Fibroblast of mammary gland (primary cell): ENCODE results near the gene ENDOG.

ENCODE experiments used
- DNase-seq: peaks from one replicate; pipeline ENCODE4 v3.0.0-alpha.2; 2010; ENCODE audit warnings: low read depth
- H3K4me3 ChIP-seq: 2 replicates; pipeline ENCODE4 v1.5.1; 2011; ENCODE audit warnings: low read depth, mild to moderate bottlenecking, low read length, moderate library complexity; ENCODE audit not compliant: control insufficient read depth
- CTCF ChIP-seq: conservative IDR thresholded peaks from 2 replicates; pipeline ENCODE4 v1.5.1; 2011; ENCODE audit warnings: low read depth, low read length, inconsistent platforms; ENCODE audit not compliant: control insufficient read depth, insufficient read depth

Gene ENDOG

GRCh38 chr9:128828719-128829452, 10.6 kb downstream of the ENDOG start:
- TF ChIP-seq CTCF: no peak
- peak overlapping the region; percentile 82 for H3K4me3 ChIP-seq
- no peak for DNase-seq

GRCh38 chr9:128829477-128830251, 11.4 kb downstream of the ENDOG start, which contains the start of gene SPOUT1:
Gene SPOUT1, minus strand, starts transcription at chr9:128829794. Its CDS starts 14 bp downstream, at chr9:128829780.
- no peak for TF ChIP-seq CTCF
- H3K4me3 ChIP-seq: peak within 1 kb of the TSS; percentile 82
- peak; percentile 84 for DNase-seq

DNA sequence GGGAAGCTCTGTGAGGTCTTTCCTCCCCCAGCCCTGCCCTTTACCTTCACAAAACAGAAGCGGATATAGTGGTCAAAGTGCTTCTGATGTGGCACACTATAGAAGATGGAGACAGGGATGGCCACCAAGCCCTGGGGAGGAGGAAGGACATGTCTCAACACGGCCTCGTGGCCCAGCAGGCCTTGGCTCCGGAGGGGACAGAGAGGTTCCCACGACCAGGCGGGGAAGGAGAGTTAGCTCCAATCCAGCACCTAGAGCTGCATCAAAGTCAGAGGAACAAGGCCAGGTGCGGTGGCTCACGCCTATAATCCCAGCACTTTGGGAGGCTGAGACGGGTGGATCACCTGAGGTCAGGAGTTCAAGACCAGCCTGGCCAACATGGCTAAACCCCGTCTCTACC, 15.4 kb downstream of the ENDOG start:
- no peak for TF ChIP-seq CTCF
- no peak overlapping the region for H3K4me3 ChIP-seq
- no peak for DNase-seq

DNA sequence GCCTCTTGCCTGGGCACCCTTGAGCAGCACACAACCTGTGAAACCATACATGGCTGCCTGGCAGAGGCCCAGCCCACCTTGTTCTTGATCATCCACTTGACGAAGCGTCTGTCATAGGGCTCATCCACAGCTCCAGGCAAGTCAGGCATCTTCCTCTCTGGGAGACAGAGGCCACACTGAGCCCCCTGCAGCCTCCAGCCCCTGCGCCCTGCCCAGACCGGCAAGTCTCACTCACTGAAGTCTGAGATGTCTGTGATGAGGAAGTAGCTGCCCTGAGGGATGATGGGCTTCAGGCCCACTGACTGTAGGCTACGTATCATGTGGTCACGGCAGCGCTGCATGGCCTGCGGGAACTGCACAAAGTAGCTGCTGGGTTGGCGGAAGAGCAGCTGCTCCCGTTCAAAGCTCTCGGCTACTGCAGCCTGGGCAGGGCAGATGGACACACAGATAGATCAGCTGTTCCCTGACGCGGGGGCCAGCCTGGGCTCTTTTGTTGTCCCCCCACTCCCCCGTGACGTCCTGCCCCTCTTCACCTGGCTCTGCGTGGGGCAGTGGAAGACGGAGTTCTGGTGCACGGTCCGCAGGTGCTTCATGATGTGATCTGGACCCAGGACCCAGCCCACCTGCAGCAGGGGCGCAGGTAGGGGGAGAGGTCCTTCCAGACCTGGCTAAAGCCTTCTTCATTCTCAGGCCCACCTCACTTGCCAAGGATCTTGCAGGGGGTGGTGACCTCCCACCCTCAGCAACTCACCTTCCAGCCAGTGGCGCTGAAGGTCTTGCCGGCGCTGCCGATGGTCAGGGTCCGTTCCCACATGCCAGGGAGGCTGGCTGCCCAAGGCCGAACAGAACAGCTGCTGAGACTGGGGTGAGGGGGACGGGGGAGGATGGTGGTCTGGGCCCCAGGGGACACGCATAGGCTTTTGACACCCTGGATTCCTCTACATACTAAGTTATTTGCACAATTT, 17.2 kb downstream of the ENDOG start:
- no peak for TF ChIP-seq CTCF
- no peak for DNase-seq
- no peak overlapping the region for H3K4me3 ChIP-seq

DNA sequence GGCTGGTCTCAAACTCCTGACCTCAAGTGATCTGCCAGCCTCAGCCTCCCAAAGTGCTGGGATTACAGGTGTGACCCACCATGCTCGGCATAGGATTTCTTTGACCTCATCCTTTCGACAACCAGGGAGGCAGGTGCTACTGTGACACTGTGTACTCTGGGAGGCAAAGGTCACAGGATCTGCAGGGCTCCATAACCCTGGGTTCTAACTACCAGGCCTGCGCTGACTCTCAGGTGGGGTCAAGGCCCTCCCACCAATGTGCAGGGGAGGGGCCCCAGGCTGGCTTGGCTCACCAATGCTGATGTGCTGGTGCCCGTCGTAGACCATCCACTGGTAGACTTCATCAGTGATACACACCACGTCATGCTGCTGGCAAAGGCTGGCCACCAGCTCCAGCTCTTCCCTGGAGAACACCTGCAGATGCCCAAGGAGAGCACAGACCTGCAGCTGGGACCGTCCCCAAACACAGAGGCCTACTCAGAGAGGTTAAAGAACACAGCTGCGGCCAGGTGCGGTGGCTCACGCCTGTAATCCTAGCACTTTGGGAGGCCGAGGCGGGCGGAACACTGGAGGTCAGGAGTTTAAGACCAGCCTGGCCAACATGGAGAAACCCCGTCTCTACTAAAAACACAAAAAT, 18.3 kb downstream of the ENDOG start:
- no peak overlapping the region for H3K4me3 ChIP-seq
- TF ChIP-seq CTCF: no peak
- no peak for DNase-seq

DNA sequence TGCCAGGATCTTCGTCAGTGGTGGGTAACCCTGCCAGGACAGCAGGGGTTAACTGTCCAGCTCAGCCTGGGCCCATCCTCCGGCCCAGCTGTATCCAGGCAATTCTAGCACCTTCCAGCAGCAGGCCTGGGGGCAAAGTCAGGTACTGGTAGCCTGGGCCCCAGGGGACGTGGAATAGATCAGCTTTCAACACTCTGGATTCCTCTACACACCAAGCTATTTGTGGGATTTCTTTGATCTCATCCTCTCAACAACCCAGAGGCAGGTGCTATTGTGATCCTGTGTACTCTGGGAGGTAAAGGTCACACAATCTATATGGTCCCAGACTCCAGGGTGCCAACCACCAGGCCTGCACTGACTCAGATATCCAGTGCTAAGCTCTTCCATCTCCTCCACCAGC, 20.0 kb downstream of the ENDOG start:
- no peak overlapping the region for H3K4me3 ChIP-seq
- TF ChIP-seq CTCF: no peak
- DNase-seq: no peak
